ENCODE measurements around the gene SEMA5A.

The SEMA5A gene

DNA sequence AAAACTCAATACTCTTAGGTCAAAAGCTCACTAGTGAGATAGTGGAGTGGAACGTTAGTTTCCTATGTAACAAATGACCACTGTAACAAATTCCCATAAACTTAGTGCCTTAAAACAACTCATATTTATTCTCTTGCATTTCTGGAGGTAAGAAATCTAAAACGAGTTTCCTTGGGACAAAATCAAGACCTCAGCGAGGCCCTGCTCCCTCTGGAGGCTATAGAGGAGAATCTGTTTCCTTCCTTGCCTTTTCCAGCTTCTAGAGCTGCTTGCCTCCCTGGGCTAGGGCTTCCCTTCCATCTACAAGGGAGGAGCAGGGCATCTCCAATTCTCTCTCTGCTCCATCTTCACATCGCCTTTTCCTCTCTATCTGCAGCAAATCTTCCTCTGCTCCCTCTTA lies 32.0 kb downstream of the SEMA5A start:
- no peak for DNase-seq

DNA sequence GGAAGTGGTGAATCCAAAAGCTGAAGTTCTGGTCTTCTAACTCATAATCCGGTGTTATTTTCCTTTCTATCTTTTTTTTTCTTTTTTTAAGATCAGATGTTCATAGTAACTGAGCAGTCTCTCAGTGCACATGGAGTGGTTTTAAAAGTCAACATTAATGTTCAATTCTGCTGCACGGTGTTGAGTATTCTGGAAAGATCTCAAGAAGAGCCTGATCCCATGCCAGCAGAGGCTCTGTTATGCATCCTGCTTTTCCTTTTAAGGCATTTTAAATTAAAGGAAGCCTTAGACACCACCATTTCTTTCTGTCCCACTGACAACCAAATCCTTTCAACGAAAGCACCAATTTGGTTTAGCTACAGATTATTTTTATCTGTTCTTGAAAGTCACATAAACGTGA lies 33.4 kb downstream of the SEMA5A start:
- no peak for DNase-seq

DNA sequence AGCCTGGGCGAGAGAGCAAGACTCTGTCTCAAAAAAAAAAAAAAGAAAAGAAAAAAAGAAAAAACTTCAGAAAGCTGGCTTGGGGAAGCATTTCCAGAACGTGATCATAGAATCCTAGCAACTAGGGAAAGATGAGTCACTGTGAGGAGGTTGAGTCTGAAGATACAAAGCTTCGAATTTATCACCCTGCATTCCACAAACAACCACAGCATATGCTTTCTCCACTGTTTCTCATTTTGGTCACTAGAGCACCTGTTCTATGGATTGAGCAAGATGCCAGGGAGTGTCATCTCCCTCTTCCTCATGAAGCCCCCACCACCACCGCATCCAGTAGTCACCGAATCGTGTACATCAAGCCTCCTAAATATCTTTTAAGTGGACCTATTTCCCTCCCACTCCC lies 37.9 kb downstream of the SEMA5A start:
- no peak for DNase-seq

DNA sequence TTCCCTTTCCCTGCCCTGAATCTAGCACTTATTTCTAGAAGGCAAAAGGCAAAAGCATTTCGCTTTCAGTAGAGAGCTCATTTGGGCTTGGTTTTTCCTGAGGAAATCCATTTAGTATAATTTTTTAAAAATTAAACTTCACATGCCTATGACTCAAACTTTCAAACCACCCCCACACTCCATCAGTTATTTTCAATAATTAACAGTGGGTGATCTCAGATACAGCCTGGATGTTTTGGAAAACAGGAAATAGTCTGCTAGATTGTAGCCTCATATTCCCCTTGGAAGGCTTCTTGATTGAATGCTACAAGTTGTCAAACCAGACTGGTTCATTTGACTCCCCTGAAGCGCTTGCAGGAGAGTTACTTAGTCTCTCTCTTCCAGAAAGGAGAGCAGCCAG lies 40.6 kb downstream of the SEMA5A start:
- no peak for DNase-seq

DNA sequence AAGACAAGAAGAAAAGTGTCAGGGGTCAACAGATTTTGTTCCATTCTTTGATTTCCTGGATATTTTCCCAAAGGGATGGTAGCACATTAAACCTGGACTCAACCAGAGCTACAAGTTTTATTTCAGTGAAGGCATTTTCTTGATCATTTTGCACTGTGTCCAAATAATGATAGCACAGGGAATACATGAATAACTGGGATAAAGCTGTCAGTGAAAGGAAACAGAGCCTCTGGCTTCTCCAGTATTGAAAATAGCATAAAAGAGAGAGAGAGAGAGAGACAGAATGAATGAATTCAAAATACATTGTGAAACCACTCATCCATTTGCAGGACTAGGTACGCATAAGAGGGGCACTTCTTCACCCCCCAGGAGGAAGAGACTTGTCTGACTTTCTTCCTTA lies 43.0 kb downstream of the SEMA5A start:
- no peak for DNase-seq

DNA sequence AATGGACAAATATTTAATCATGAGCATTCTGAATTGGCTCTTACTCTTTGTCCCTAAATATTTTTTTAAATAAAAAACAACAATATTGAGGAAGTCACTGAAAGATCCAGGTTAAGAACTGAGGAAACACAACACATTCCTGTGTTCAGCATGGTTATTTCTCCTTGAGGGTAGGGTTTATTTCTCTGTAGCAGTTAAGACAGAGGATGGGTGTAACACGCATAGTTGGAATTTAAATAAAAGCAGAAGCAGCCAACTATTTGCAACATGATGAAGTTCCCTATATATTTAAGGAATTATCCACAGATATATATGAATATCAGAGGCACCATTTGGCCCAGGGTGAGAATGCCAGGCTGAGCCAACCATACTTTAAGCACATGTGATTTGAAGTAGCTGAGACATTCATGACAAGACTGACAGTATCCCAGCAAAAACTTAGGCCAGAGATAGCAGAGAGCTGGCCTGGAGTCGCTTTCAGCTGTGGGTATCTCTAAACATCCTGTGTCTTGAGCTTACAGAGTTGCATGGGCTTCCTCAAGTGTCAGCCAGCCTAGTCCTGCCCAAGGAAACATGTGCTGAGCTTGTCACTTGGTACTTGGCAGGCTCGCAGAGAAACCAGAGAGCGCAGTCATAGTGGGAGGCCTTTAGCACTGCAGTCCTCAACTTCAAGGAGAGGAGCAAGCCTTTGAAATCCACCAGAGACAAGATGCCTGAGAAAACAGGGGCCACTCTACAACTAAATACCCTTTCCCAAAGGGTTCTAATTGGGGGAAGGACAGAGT lies 43.6 kb downstream of the SEMA5A start:
- no peak for DNase-seq

DNA sequence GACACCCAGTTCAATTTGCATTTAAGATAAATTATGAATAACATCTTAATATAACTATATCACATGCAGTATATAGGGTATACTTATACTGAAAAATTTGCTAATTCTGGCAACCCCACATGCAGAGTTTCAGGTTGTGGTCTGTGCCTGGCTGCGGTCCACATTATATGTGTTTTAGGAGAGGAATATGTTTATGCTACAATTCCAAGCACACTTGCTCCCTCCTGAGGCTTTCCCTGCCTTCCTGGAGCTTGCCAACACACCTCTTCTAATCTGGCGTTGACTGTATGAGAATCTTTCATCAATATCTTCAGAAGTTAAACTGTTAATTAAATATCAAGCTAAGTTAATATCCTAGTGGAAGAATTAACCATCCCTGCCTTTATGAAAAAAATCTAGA lies 45.2 kb downstream of the SEMA5A start:
- no peak for DNase-seq

DNA sequence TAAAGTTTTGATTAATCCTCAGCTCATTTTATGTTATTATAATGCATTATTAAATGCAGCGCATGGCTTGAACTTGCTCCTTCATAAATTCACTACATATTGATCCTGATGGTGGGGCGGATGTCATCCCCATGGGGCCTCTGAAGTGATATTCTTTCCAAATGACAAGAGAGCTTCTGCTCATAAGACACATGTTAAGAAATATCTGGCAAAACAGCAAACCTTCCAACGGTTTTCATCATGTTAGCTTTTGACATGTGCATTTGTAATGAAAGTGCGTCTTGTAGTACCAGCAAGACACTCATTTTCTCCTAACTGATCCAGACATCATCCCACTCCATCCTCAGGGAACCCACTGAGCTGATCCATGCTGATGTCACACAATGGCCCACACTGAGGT lies 45.7 kb downstream of the SEMA5A start:
- DNase-seq, result no peak

DNA sequence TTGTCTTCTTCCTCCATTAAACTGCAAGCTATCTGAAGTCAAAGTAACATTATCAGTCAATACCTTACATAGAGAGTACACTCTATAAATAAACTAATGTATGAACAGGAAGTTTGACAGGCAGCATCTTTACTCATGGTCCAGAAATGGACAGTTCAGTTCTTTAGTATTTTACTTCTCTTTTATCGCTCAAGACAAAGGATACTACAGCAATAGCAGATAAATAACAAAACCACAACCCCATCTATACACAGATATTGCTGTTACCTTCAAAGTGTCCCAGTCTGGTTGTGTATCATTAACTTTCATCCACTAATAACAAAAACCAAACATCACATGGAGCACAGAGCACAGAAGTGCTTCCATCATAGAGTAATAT lies 46.4 kb downstream of the SEMA5A start:
- DNase-seq, result no peak

DNA sequence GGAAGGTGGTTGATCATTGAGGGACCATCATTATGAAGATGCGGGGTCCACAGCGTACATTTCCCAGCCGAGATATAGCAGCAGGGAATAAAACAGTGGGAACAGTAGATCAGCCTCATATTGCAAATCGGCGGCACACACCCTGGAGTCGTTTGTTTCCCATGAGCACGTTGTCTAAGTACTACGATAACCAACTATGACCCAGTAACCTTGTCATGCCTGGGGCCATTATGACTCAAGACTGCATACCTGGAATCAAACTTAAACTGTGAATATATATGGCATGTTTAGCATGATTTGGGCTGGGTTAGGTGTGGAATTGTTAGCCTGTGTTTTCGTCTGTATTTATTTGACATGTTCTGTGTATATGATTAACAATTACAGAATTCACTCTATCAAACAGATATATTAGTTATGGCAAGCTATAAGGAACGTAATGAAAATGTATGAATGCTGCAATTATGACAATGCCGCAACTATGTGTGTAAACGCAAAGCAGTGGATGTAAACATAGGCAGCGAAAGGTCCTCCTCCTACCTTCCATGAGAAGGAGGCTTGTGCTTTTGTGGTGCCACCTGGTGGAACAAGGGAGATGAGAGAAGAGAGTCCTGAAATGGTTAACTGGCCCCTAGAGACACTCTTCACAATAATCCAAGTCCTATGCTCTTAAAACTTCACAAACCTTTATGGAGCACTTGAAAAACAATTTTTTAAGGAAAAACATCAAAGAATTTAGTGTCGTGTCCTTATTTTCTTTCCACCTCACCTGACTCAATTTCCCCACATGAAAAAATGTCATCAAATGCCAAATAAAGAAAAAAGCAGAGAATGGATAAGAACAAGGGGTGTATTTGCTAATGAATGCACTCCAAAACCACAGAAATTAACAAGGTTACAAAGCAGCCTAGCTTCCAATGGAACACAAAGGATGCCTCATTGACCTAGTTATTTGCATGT lies 47.1 kb downstream of the SEMA5A start:
- DNase-seq, result no peak

DNA sequence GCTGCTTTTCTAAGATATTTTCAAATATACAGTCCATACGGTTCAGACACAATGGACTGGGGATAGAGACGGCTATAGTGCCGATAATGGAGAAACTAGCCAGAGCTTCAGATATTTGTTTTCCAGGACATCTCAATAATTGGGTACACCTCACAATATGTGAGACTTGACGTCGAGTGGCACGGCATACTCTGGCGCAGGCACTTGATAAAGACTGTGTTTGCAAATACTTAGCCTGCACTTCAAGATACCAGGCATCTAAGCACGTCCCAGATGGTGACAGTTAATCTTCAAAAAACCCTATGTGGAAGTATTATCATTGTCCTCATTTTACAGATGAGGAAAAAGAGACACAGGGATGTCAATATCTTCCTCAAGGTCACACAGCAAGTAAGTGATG lies 48.5 kb downstream of the SEMA5A start:
- DNase-seq, result no peak

DNA sequence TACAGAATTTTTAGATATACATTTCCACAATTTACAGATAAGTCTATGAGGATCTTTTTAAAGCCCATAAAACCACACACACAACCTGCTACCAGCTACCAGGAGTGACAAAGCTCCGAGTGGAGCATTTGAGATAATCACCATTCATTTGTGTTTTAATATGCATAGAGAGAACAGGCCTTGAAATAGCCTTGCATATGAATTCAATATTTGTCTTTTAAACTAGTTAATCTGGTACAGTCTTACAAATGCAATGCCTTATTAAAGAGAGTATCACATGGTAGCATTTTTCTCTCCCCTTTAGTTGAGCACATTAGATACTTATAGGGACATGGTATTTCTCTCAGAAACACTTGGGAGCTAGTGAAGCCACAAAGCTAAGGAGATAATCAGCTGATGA lies 49.1 kb downstream of the SEMA5A start:
- DNase-seq, result no peak

DNA sequence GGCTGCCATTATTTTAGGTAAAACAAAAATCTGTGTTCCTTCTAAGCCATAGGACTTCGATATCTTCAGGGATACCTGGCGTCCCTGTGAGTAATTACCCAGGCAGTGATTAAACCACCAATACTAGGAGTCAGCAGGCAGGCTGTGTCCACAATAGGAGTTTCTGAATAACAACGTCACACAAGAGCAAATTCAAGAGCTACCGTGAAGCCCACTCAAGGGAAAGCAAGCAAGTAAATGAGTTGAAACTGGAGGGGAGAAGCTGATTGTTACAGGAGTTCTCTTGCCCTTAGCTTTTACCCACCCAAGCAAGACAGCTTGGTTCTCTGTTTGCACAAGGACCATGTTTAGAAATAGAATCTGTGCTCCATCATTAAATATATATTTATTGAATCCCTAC lies 50.8 kb downstream of the SEMA5A start:
- no peak for DNase-seq

DNA sequence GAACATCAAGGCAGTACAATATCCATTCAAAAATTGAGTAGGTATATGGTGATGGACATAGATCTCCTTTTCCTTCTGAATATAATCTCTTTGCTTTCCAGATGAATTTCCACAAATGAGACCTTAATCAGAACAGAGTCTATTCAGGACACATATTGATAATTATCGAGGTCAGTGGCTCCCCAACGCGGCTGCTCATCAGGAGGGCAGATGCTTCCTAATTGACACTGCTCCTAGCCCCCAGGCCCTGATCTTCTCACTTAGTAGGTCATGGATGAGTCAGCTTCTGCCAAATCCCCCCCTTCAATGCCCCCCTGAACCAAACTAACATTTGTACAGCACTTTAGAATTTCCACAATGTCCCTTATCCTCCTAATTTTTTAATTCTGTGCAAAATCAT lies 51.6 kb downstream of the SEMA5A start:
- DNase-seq, result no peak

DNA sequence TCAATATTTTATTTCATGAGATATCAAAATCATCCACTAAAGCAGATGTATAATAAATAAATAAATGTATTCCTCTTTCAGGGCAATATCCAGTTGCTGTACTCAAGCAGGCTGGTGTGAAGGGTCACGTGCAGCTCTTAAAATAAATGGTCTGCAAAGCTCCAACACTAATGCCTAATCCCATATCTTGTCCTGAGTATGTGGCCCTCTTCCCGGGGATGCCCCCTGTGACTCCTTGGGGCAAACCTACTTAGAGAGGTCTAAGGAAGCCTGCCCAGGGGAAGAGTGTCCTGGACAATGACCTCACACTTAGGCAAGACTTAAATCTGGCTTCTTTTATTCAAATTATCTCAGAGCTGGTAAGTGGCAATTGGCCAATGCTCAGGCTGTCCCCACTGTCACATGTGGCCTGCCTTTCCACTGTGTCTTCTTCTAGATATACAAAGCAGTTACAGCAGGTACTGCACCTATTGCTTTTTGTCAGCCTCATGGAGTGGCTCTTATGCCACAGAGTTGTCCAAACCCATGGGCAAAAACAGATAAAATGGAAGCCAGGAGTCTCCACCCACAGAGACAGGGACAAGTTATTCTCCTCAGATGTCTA lies 55.3 kb downstream of the SEMA5A start:
- DNase-seq, result no peak

DNA sequence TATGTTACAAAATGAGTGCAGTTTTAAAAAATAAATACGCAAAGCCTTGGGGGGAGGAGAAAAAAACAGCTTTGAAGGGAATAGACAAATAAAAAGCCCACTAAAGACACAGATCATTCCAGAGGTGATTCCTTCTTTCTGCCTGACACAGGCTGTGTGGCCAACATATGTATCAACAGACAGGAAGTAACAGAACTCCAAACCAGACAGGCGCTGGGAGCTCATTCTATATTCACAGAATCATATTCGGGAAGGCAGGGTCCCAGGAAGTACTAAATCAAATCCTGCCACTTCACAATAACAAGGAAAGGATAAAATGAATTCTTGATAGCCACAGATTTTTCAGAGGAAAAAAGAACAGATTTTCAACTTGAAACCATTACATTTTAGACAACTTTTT lies 62.1 kb downstream of the SEMA5A start:
- DNase-seq, result no peak

DNA sequence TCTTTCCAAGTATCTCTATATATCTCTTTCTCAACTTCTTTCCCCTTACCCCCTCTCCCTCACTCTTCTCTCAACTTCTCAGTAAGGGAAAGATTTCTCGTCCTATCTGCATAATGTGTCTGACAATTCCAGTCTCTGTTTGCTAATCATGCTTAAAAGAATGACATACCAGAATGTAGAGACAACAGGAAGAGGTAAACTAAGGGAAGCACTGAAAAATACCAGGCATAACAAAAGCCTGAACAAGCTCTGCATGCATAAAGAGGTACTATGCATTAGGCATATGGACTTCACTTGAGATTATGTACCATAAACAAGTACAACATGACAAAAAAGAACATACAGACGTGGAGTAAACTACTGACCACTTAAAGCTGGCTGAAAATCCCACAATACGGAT lies 62.6 kb downstream of the SEMA5A start:
- DNase-seq, result no peak

DNA sequence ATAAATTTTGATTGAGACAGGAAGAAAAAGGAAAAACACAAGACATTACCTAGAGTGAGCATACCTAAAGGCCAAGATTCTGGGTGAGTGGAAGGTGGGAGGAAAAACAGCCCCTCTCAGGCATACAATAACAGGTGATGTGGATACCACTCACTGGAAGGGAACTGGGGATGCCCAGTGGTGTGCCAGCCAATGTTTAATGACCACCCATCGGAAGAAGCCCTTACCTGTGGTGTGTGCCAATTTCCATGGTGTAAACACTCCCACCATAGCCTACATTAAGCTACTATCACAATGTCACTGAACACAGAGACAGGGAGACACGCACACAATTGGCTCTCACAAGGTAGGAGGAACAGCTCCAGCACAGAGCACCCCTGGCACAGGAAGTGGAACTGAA lies 63.5 kb downstream of the SEMA5A start:
- no peak for DNase-seq

DNA sequence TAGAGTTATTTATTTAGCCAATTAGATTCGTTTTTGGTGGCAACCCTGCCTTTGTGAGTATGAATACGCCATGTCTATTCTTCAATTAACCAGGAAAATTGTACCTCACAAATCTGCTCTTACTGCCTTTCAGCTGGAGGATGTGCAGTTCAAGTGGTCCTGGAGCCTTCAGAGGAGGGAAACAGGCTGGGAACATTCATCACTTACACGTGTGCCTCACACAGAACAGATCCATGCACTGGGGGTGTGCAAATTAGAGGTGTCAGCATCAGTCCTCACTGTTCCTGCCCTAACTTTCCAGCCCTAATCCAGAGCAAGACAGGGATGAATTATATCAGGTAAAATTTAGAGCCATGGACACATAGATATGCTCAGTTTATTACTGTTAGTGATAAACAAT lies 65.4 kb downstream of the SEMA5A start:
- no peak for DNase-seq

DNA sequence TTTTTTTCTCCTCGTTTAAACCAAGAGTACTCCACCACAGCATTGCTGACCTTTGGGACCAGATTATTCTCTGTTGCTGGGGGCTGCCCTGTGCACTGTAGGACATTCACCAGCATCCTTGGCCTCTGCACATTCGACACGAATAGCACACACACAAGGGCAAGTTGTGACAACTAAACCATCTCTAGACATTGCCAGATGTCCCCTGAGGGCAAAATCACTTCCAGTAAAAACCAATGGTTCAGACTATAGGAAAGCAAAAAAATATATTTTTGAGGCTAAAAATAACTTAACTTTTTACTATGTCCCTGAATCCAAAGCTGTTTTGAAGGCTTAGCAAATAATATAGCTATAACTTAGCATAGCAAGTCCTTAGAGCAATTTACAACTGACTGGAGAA lies 65.9 kb downstream of the SEMA5A start:
- DNase-seq, result no peak

DNA sequence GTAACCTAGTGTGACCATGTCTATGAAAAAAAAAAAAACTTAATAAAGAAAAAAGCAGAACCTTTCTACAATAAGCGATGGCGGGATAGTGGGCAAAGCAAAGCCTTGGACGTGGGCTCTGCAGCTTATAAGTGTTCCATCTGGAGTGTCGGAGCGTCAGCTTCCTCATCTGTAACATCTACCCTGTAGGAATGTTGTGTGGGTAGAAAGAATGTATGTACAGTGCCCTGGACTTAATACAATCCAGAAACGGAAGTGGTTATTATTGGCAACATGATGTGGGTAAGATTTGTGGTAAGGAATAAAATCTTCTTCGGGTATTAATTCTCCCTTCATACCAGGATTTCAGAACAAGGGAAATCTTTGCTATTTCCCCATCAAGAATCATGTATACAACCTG lies 66.5 kb downstream of the SEMA5A start:
- no peak for DNase-seq

DNA sequence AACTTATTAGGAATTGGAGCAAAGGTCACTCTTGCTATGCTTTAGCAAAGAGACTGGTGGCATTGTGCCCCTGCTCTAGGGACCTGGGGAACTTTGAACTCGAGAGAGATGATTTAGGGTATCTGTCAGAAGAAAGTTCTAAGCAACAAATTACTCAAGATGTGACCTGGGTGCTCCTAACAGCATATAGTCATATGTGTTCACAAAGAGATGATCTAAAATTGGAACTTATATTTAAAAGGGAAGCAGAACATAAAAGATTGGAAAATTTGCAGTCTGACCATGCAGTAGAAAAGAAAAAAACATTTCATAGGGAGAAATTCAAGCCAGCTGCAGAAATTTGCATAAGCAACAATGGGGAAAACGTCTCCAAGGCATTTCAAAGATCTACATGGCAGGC lies 68.3 kb downstream of the SEMA5A start:
- no peak for DNase-seq

DNA sequence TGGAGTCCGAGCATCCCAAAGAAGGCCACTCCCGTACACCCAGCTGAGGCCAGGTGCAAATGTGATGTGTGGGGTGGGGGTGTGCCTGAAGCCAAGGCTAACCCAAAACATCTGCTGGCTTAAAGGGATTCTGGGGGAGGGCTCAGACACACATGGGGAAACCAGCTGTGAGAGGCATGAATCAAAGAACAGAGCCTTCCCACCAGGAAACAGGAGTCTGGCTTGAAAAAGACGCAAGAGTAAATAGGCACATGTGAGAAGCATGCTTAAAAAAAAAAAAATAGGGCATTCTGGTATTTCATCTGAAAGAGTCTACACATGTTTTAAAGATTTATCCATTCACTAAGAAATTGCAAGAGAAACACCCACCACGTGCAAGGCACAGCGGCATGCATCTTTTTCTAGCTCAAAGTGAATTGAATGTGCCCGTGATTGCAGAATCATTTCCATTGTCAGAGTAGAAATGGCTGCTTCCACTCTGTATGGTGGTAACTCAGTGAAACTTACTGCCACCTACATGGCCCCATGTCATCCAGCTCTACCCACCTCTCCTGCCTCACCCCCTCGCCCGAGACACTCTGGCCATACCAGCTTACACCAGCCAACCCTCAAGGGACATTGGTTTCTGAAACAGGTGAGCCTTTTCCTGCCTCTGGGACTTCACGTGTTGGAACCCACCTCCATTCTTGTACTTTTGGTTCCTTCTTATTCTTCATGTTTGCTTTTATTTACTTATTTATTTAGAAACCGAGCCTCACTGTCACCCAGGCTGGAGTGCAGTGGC lies 71.5 kb downstream of the SEMA5A start:
- DNase-seq, result no peak

All from CD4-positive, alpha-beta T cell treated with Interleukin-4 for 4 hours (primary cell).